CD14-positive monocyte (primary cell): ENCODE data around the gene KIF5B. TPM values are rescaled to one million over a fixed set of nuclear protein-coding genes. Genes with fewer than 3 reads are reported as not detected.
"Not testable (repeated sequence)": the region's sequence is repeated elsewhere in the genome, so short reads cannot be mapped to it uniquely, and the experiment has no call there.

ENCODE experiments used
- DNase-seq, 3 donors: peaks; one replicate each; pipeline ENCODE4 v3.0.0-alpha.2; 2011 to 2022
- H2AFZ ChIP-seq: 2 replicates; pipeline ENCODE4 v1.6.0; 2012; ENCODE audit warnings: mild to moderate bottlenecking, low read depth, low read length, inconsistent platforms; ENCODE audit not compliant: insufficient read depth, poor library complexity, severe bottlenecking
- H3K27ac ChIP-seq, 2 donors: 1 replicate in 1 of 2; 2 replicates in 1 of 2; pipeline ENCODE4 v1.5.1; 2012 to 2013; ENCODE audit warnings: low read length in 2 of 2, control low read depth in 1 of 2, inconsistent platforms in 1 of 2, low read depth in 1 of 2, mild to moderate bottlenecking in 1 of 2
- H3K27me3 ChIP-seq, 2 donors: one replicate each; pipeline versions ENCODE4 v1.6.0 to v1.6.1; 2011 to 2013; ENCODE audit warnings: low read length in 2 of 2; ENCODE audit not compliant: control insufficient read depth in 2 of 2, insufficient read depth in 2 of 2
- H3K36me3 ChIP-seq, 2 donors: replicated peaks in 1 of 2; 1 replicate in 1 of 2; 2 replicates in 1 of 2; pipeline versions ENCODE4 v1.5.1 to v1.6.1; 2012 to 2013; ENCODE audit warnings: low read length in 2 of 2, control low read depth in 1 of 2, inconsistent platforms in 1 of 2, mild to moderate bottlenecking in 1 of 2; ENCODE audit not compliant: insufficient read depth in 2 of 2, control insufficient read depth in 1 of 2
- H3K4me1 ChIP-seq, 2 donors: 1 replicate in 1 of 2; 2 replicates in 1 of 2; pipeline versions ENCODE4 v1.5.1 to v1.6.1; 2012 to 2013; ENCODE audit warnings: low read length in 2 of 2, control low read depth in 1 of 2, inconsistent platforms in 1 of 2, mild to moderate bottlenecking in 1 of 2, moderate library complexity in 1 of 2; ENCODE audit not compliant: insufficient read depth in 2 of 2, control insufficient read depth in 1 of 2
- H3K4me2 ChIP-seq: replicated peaks from 2 replicates; pipeline ENCODE3; 2012; ENCODE audit warnings: low read length, moderate library complexity, mild to moderate bottlenecking; ENCODE audit not compliant: poor library complexity, severe bottlenecking; ENCODE audit errors: extremely low read depth
- H3K4me3 ChIP-seq, 3 experiments: fragments of 200-600 bp in 1 of 3; sonication (generic) in 1 of 3; replicated peaks in 1 of 3; 1 replicate in 2 of 3; 2 replicates in 1 of 3; pipeline ENCODE4 v1.5.1; 2011 to 2013; ENCODE audit warnings: low read length in 3 of 3, mild to moderate bottlenecking in 3 of 3, control low read depth in 2 of 3, low read depth in 2 of 3, inconsistent platforms in 1 of 3, moderate library complexity in 1 of 3
- H3K79me2 ChIP-seq: 2 replicates; pipeline ENCODE4 v1.6.0; 2012; ENCODE audit warnings: mild to moderate bottlenecking, control low read depth, inconsistent platforms, low read length, moderate library complexity; ENCODE audit not compliant: insufficient read depth
- H3K9ac ChIP-seq: 2 replicates; pipeline ENCODE4 v1.6.0; 2017; ENCODE audit warnings: low read length, mild to moderate bottlenecking; ENCODE audit not compliant: insufficient read depth, poor library complexity, severe bottlenecking
- H3K9me3 ChIP-seq, 2 donors: replicated peaks in 1 of 2; 1 replicate in 1 of 2; 2 replicates in 1 of 2; pipeline versions ENCODE4 v1.5.1 to v1.6.1; 2012 to 2013; ENCODE audit warnings: low read length in 2 of 2, control low read depth in 1 of 2; ENCODE audit not compliant: control insufficient read depth in 1 of 2, insufficient read depth in 1 of 2
- H4K20me1 ChIP-seq: 2 replicates; pipeline ENCODE4 v1.6.0; 2012; ENCODE audit warnings: mild to moderate bottlenecking, low read length, control low read depth, moderate library complexity; ENCODE audit not compliant: insufficient read depth
- H3K27ac Mint-ChIP-seq, 7 donors: one replicate each; pipeline ENCODE4 v1.8.0; 2020; ENCODE audit warnings: mild to moderate bottlenecking in 7 of 7, mixed read lengths in 7 of 7, moderate library complexity in 6 of 7, inconsistent platforms in 2 of 7
- H3K27me3 Mint-ChIP-seq, 3 donors: one replicate each; pipeline ENCODE4 v1.8.0; 2021 to 2022; ENCODE audit warnings: low read depth in 3 of 3, mild to moderate bottlenecking in 3 of 3, mixed read lengths in 3 of 3, moderate library complexity in 3 of 3, inconsistent platforms in 1 of 3
- H3K36me3 Mint-ChIP-seq, 2 donors: one replicate each; pipeline ENCODE4 v1.8.0; 2020; ENCODE audit warnings: mixed read lengths in 2 of 2, inconsistent platforms in 1 of 2, mild to moderate bottlenecking in 1 of 2
- H3K4me1 Mint-ChIP-seq: one replicate; pipeline ENCODE4 v1.8.0; 2020; ENCODE audit warnings: mild to moderate bottlenecking, mixed read lengths
- H3K4me3 Mint-ChIP-seq, 2 donors: one replicate each; pipeline ENCODE4 v1.8.0; 2020; ENCODE audit warnings: mild to moderate bottlenecking in 2 of 2, mixed read lengths in 2 of 2, moderate library complexity in 1 of 2
- H3K9me3 Mint-ChIP-seq, 7 donors: one replicate each; pipeline ENCODE4 v1.8.0; 2020 to 2022; ENCODE audit warnings: mixed read lengths in 7 of 7, mild to moderate bottlenecking in 6 of 7, moderate library complexity in 6 of 7, inconsistent platforms in 2 of 7
- WGBS: methylation state at CpG from one replicate; pipeline ENCODE4 v1.1.5; 2013; ENCODE audit warnings: missing lambda C conversion rate; ENCODE audit not compliant: insufficient coverage; 5-methylcytosine and 5-hydroxymethylcytosine counted together
- intact Hi-C, 2 donors: fragments of 100-400 bp; cut with micrococcal nuclease; formaldehyde crosslinking; loops; one replicate each; pipeline versions ENCODE4 v1.15.0 to v1.15.1; 2023
- polyA plus RNA-seq, 3 donors: library from polyadenylated mRNA; depleted of rRNA in 1 of 3; unstranded in 2 of 3; stranded (reverse) in 1 of 3; fragments of 300-500 nt in 2 of 3; fragments of >200 nt in 1 of 3; fragmentation: Illumina TruSeq in 2 of 3; gene quantifications; 1 replicate in 2 of 3; 2 replicates in 1 of 3; pipeline ENCODE4 v1.2.3, GENCODE V29; 2012 to 2021
- TF ChIP-seq, protein P1 (sequence below): fragments of 200-600 bp; IDR thresholded peaks from one replicate; pipeline ENCODE4 v1.8.0; 2022; ENCODE audit warnings: antibody characterized with exemption, mild to moderate bottlenecking

Gene KIF5B
- polyA plus RNA-seq, 3 donors: 15.2 to 32.9 (median 18.9) TPM

DNA sequence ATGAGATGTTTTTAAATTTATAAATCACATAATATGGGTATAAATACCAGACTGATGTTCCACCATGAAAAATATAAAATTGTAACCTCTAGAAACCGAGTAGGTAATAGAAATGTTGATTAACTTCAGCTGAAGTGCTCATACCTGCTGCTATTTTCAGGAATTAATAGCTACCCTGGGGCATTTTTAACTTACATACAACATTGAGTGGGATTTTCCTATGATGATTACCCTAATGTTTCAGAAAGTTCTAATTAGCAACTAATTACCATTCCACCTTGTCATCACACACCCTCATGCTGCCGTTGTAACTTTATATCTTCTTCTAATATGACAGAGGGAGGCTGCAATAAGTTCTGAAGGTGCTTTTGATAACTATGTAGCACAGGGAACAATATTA, 74.1 kb downstream of the KIF5B start:
- H3K79me2 ChIP-seq: no peaks in the 10 kb centered on the region
- no peak overlapping the region for H3K4me3 Mint-ChIP-seq
- H3K4me1 Mint-ChIP-seq: peaks cover 18% of the 10 kb centered on the region
- WGBS: no CpG with 5 or more reads among the region's 2 CpGs
- no peak overlapping the region for H3K9ac ChIP-seq
- H3K9me3 ChIP-seq: peaks cover 0 to 3% of the 10 kb centered on the region in 2 donors
- intact Hi-C loops: no loop called here
- no peak overlapping the region for H3K4me3 ChIP-seq
- H3K27ac Mint-ChIP-seq: no peak overlapping the region
- H3K27ac ChIP-seq: no peak overlapping the region
- no peaks in the 10 kb centered on the region for H3K36me3 Mint-ChIP-seq
- H3K27me3 ChIP-seq: peaks cover 5 to 6% of the 10 kb centered on the region in 2 donors
- no peak overlapping the region for H3K4me2 ChIP-seq
- H3K9me3 Mint-ChIP-seq: peaks cover 0 to 7% (median 3%) of the 10 kb centered on the region in 7 donors
- DNase-seq: no peak
- peaks cover 13 to 14% of the 10 kb centered on the region in 2 donors for H3K4me1 ChIP-seq
- H3K36me3 ChIP-seq: no peaks in the 10 kb centered on the region
- H4K20me1 ChIP-seq: peaks cover 4% of the 10 kb centered on the region
- peaks cover 7 to 23% (median 23%) of the 10 kb centered on the region in 3 donors for H3K27me3 Mint-ChIP-seq
- H2AFZ ChIP-seq: no peak overlapping the region
- TF ChIP-seq, protein P1, sequence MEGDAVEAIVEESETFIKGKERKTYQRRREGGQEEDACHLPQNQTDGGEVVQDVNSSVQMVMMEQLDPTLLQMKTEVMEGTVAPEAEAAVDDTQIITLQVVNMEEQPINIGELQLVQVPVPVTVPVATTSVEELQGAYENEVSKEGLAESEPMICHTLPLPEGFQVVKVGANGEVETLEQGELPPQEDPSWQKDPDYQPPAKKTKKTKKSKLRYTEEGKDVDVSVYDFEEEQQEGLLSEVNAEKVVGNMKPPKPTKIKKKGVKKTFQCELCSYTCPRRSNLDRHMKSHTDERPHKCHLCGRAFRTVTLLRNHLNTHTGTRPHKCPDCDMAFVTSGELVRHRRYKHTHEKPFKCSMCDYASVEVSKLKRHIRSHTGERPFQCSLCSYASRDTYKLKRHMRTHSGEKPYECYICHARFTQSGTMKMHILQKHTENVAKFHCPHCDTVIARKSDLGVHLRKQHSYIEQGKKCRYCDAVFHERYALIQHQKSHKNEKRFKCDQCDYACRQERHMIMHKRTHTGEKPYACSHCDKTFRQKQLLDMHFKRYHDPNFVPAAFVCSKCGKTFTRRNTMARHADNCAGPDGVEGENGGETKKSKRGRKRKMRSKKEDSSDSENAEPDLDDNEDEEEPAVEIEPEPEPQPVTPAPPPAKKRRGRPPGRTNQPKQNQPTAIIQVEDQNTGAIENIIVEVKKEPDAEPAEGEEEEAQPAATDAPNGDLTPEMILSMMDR: no peak

DNA sequence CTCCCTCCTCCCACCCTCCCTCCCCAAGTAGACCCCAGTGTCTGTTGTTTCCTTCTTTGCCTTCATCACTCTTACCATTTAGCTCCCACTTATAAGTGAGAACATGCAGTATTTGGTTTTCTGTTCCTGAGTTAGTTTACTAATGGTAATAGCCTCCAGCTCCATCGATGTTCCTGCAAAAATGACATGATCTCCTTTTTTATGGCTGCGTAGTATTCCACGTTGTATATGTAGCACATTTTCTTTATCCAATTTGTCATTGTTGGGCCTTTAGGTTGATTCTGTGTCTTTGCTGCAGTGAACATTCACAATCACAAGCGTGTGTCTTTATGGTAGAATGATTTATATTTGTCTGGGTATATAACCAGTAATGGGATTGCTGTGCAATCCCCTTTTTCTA, 75.8 kb downstream of the KIF5B start:
- Mint-ChIP-seq H3K4me3 (no peak overlapping the region), H3K27me3 (peaks cover 7 to 29% (median 27%) of the 10 kb centered on the region in 3 donors), H3K9me3 (peaks cover 0 to 7% (median 3%) of the 10 kb centered on the region in 7 donors), H3K36me3 (no peaks in the 10 kb centered on the region), H3K4me1 (peaks cover 26% of the 10 kb centered on the region), H3K27ac (no peak overlapping the region)
- H3K27ac ChIP-seq: no peak overlapping the region
- WGBS: no CpG with 5 or more reads among the region's 4 CpGs
- no peaks in the 10 kb centered on the region for H3K79me2 ChIP-seq
- TF ChIP-seq, protein P1: no peak
- peaks cover 5 to 6% of the 10 kb centered on the region in 2 donors for H3K27me3 ChIP-seq
- DNase-seq: no peak
- H3K36me3 ChIP-seq: no peaks in the 10 kb centered on the region
- peaks cover 4% of the 10 kb centered on the region for H4K20me1 ChIP-seq
- peaks cover 0 to 3% of the 10 kb centered on the region in 2 donors for H3K9me3 ChIP-seq
- H2AFZ ChIP-seq: no peak overlapping the region
- H3K4me3 ChIP-seq: no peak overlapping the region
- intact Hi-C loops: no loop called here
- peaks cover 27 to 29% of the 10 kb centered on the region in 2 donors for H3K4me1 ChIP-seq
- H3K4me2 ChIP-seq: no peak overlapping the region
- no peak overlapping the region for H3K9ac ChIP-seq

DNA sequence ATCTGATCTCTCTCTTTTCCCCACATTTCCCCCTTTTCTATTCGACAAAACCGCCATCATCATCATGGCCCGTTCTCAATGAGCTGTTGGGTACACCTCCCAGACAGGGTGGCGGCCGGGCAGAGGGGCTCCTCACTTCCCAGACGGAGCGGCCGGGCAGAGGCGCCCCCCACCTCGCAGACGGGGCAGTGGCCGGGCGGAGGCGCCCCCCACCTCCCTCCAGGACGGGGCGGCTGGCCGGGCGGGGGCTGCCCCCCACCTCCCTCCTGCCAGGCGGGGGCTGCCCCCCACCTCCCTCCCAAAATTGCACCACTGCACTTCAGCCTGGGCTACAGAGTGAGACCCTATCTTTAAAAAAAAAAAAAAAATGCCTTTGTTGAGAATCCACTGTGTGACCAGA, 77.2 kb downstream of the KIF5B start:
- peaks cover 34% of the 10 kb centered on the region for H3K4me1 Mint-ChIP-seq
- not testable (repeated sequence) for H3K27ac ChIP-seq, H3K27me3 ChIP-seq, H3K36me3 ChIP-seq, DNase-seq, H3K9me3 Mint-ChIP-seq, H2AFZ ChIP-seq, H3K27ac Mint-ChIP-seq, H3K79me2 ChIP-seq, H3K4me3 ChIP-seq, H3K9ac ChIP-seq, H3K4me2 ChIP-seq, H3K36me3 Mint-ChIP-seq, H3K9me3 ChIP-seq, H4K20me1 ChIP-seq, H3K4me3 Mint-ChIP-seq
- intact Hi-C loops: loop anchor here in 1 of 2 donors (5.0 kb wide), 1 partner anchor 52 kb away; the partner anchor contains the start of gene ARHGAP12
- no CpG with 5 or more reads among the region's 19 CpGs for WGBS
- peaks cover 7 to 39% (median 35%) of the 10 kb centered on the region in 3 donors for H3K27me3 Mint-ChIP-seq
- H3K4me1 ChIP-seq: peaks cover 36 to 43% of the 10 kb centered on the region in 2 donors
